GM18526 (cell line): ENCODE measurements around the gene EAF2.

Source experiments
- POLR2A ChIP-seq: IDR thresholded peaks from 3 replicates; pipeline ENCODE4 v1.6.1; 2011; ENCODE audit not compliant: insufficient read length; ENCODE audit errors: extremely low read depth

The EAF2 gene

DNA sequence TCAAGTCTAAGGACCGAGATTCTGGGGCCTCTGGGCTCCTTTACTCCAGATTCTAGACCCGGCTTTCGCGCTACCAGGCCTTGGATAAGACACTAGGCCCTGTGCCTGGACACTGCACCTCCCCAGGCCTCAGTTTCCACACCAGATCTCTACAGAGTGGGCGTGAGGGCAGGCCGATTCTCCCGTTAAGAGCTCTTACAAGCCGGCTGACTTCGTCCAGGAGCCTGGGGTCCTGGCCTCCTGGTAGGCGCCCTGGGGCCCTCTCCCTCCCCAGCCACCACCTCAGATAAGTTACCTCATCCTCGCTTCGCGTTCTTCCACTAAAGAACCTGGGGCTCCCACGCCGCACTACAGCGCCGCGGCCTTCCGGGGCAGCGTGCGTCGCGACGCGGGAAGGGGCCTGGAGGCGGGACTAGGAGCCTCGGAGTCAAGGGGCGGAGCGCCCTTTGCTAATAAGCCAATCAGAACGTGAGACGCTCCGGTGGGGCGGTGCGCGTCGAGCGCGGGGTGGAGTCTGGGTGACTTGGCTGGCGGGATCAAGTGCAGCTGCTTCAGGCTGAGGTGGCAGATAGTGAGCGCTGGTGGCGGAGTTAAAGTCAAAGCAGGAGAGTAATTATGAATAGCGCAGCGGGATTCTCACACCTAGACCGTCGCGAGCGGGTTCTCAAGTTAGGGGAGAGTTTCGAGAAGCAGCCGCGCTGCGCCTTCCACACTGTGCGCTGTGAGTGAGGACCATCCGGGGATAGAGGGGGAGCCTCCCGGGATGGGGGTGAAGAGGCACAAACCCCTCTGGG lies at the start of gene EAF2, which contains the start of gene IQCB1:
EAF2 (plus strand) TSS at position 539 of the 794 bp plus-strand sequence; CDS start at position 616, 77 bp downstream.
IQCB1 (minus strand) TSS at position 390 of the 794 bp plus-strand sequence. CDS start 6,100 bp downstream, outside the sequence.
- peak; percentile 96 for TF ChIP-seq POLR2A

DNA sequence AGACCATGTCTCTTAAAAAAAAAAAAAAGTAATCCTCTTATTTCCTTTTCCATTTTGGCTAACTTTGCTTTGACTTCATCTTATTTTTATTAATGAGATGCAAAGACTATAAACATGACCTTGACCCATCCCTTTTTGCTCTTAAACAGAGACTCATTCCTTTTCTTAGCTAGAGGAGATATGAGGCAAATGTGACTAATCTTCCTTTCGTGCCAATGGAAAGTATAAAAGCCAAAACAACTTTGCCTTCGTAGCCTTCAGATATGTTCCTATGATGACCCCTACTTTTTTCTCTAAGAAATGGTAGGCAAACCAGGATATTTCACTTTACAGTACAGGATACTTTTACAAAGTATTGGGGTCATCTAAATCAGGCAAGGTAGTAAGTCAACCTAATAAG lies 48.5 kb upstream of the EAF2 start:
- TF ChIP-seq POLR2A = no peak

DNA sequence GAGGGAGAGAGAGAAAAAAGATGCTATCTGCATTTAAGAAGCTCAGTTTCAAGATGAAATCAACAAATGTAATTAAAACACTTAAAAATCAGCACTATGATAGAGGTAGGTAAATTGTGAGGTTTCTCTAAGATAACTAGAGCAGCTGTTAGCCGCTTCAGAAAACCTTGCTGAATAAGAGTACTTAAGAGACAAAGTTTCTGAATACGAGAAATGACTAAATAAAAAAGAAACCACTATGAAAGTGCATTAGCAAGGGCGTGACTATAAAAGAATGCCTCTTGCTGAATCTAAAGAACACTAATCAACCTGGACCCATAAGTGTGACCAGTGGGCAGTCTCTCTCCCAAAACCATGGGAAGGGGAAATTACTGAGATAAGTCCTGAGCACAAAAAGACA lies 41.9 kb upstream of the EAF2 start:
- TF ChIP-seq POLR2A = no peak

DNA sequence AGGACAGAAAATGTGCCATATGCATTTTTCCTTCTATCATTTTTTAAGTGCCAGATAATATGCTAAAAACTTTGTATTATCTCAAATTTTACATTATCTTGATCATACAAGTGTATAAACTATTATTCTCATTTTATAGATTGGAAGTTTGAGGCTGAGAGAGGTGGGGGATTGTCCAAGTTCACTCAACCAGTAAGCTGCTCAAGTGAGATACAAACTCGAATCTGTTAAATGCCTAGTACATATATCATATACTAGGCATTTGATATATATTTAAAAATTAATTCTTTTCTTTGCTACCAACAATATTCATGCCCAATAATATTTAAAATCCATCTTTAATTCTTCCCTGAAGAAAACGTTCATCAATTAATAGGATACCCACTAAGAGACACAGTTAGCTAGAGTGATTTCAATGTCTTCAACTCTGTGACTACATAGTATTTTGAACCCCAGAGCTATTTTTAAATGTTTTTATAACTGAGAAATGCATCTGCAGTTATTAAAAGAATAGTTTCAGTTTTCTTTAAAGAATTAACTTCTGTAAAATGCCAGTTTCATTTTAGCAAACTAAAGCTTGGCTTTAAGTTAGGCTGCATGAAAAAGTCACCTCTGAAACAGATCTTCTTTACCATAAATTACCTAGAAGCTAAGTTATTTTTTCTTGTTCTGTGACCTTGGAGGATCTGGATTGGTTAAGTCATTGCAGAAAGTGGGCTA lies 40.6 kb upstream of the EAF2 start:
- no peak for TF ChIP-seq POLR2A

DNA sequence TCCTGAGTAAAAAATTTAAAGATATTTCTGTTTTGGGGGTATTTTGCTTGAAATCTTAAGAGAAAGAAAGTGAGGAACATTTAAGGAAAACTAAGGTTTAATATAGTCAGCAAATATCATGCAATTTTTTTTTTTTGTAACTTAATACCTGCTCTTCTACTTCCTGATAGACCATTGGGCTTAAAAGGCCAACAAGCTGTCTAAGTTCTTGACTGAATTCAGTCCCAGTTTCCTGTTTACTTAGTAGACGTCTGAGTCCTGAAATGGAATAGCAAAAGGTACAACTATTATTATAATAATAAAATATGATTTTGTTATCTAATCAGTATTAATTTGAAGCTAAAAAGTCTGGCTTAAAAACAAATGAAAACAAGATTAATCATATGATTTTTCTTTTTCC lies 38.0 kb upstream of the EAF2 start:
- TF ChIP-seq POLR2A = no peak

DNA sequence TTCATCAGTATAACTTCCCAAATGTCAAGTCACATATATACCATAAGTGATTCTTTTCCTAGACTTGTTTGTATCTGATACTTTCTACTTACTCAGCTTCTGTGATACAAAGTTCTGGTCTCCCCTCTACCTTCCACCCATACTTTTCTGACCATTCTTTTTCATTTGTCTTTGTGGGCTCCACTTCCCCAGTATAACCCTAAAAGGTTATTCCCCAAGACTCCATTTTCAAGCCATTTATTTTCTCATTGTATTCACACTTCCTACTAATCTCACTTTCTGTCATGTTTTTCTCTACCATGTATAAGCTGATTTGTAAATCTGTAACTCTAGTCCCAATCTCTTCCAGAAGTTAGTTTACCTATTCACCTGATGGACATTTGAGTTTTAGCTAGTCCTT lies 34.1 kb upstream of the EAF2 start:
- no peak for TF ChIP-seq POLR2A

DNA sequence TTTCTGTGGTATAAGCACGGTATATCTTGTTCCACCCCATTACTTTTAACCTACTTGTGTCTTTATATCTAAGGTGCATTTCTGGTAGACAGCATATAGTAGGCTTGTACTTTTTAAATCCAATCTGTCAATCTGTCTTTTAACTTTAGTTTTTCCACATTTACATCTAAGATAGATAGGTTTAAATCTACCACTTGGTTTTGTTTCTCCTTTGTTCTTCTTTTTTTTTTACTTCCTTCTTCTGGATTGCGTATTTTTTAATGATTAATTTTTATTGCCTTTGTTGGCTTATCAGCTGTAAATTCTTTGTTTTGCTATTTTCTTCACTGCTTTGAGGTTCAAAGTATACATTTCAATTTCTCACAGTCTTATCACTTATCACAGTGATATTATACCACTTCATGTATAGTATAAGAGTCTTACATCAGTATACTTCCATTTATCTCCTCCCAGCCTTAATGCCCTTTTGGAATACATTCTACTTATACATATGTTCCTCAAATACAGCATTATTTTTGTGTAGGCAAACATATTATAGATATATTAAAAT lies 31.2 kb upstream of the EAF2 start:
- no peak for TF ChIP-seq POLR2A

DNA sequence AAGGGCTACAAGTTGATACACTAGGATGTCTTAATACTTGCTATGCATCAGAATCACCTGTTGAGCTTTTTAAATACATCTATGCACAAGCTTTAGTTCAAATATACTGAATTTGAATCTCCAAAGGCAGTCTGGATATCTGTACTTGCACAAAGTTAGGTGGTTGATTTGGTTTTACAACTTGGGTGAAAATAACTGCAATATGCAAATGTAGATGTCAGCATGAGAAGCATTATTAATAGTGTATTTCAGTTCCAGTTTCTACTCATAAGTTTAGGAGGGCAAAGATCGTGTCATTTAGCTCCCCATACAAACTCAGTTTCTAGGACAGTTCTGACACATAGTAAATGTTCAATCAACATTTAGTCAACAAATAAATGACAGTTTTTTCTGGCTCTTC lies 25.8 kb upstream of the EAF2 start:
- no peak for TF ChIP-seq POLR2A

DNA sequence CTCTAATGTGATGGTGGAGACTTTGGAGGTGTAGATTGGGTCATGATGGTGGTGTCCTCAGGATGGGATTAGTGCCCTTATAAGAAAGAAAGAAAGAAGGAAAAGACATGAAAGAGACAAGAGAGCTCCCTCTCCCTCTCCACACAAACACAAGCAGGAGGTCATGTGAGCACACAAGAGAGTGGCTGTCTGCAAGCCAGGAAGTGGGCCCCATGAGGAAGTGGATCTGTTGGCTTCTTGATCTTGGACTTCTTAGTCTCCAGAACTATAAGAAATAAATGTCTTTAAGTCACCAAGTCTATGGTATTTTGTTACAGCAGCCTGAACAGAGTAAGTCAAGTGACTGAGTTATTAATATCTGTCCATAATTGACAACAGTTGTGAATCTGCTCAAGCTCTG lies 17.3 kb upstream of the EAF2 start:
- TF ChIP-seq POLR2A = no peak

DNA sequence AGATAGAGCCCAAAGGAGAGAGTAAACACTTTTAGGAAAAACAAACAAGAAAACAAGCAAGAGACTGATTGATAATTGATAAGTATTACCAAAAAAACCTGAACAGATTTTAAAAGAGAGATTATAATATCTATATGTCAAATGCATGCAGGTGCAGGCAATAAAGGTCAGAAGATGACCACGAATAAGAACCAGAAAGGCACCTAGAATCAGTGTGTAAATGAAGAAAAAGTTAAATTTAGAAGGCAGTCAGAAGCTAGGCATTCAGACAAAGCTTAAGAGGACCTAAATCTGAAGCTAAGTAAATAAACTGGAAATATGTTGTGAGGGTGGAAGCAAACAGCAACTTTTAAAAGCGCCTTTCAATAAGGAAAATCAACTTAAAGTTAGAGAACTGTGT lies 16.4 kb upstream of the EAF2 start:
- TF ChIP-seq POLR2A = no peak

DNA sequence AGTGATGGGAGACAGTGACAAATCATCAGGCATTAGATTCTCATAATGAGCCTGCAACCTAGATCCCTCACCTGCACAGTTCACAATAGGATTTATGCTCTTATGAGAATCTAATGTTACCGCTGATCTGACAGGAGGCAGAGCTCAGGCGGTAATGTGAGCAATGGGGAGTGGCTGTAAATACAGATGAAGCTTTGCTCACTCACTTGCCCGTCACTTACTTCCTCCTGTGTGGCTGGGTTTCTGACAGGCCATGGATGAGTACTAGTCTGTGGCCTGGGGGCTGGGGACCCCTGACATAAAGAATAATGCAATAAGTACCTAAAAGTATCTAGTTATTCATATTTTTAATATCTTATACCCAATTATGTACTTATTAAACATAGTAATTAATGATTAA lies 15.8 kb upstream of the EAF2 start:
- no peak for TF ChIP-seq POLR2A

DNA sequence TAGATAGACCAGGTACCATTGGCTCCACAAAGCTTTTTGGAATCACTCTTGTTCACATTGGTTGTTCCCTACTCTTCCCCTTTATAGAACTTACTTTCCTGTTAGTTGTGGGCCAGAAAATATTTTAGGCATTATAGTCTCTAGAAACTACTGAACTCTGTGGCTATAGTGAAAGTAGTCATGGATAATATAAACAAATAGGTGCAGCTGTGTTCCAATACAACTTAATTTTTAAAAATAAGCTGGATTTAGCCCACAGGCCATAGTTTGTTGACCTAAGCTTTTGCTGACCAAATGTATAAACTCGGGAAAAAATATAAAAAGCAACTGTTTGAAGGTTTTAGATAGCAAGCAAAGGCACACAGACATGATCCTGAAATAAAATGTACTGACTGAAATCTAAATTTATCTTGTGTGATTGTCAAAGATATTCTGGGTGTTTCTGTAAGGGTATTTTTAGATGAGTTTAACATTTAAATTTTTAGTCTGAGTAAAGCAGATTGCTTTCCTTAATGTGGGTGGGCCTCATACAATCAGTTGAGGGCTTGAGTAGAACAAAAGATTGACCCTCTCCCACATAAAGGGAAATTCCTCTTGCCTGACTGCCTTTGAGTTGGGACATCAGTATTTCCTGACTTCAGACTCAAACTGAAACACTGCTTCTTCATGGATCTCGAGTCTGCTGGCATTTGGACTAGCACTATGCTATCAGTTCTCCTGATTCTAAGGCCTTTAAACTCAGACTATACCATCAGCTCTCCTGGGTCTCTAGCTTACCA lies 13.4 kb upstream of the EAF2 start:
- no peak for TF ChIP-seq POLR2A

DNA sequence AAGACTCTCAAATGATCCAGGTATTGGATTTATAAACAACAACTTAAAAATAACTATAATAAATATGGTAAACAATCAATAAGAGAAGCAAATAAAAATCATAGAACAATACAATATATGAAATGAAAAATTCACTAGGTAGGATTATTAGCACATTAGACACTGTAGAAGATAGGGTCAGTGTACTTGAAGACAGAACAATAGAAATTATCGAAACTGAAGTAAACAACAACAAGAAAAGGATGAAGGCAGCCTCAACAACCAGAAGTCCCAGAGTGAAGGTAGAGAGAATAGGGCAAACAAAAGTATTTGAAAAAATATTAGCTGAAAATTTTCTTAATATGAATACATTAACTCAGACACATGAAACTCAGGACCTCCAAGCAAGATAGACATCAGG lies 12.0 kb upstream of the EAF2 start:
- TF ChIP-seq POLR2A = no peak

DNA sequence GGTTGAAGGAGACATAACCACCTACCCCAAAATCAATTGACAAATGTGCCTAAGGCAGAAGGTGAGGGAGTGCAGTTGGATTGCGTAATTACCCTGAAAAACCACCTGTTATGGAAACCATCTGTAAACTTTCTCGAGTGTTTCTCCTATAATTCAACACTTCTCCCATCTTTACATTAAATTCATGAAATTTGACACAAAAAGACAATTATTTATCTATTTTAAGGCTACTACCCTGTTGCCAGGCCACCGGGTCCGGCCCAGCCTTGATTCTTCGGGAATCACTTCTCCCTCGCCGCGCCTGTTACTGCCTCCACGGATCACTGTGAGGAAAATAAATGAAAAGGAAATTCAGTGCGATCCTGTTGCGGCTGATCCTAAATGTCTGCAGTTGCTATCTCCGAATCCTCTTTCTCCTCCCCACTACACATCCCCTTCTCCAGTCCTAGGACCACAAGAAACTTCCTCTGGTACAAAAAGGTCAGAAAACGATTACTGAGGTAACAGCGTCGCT lies 795 bp upstream of the EAF2 start:
- TF ChIP-seq POLR2A = no peak

DNA sequence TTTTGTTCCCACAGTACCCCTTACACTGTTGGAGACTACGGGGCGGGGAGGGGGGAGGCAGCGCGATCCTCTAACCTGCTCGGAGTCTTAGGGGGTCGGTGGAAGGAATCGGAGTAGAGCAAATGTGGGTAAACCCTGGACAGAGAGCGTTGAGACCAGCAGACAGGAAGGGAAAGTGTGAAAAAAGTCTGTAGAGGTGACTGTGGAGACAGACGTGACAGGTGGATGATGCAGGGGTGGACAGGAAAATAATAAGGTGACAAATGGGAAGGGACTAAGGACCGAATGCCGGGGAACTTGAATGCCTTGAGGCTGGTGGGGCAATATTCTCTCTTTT lies 424 bp downstream of the EAF2 start:
- no peak for TF ChIP-seq POLR2A
